Endodermal cell (in vitro differentiated cells): ENCODE data around the gene PDCD10. TPM values are rescaled to one million over a fixed set of nuclear protein-coding genes. Genes with fewer than 3 reads are reported as not detected.
A peak's percentile ranks its signal among the peaks of the same experiment; 100 is the strongest.

ENCODE experiments used
- DNase-seq: peaks from one replicate; pipeline ENCODE4 v3.0.0-alpha.2; 2017
- H3K27ac ChIP-seq: 2 replicates; pipeline ENCODE4 v1.5.1; 2013; ENCODE audit warnings: mild to moderate bottlenecking, low read depth, low read length, moderate library complexity
- H3K27me3 ChIP-seq: 2 replicates; pipeline ENCODE4 v1.6.1; 2013; ENCODE audit warnings: mild to moderate bottlenecking, low read length, moderate library complexity; ENCODE audit not compliant: insufficient read depth, control insufficient read depth, poor library complexity, severe bottlenecking
- H3K36me3 ChIP-seq: 2 replicates; pipeline ENCODE4 v1.7.0; 2013; ENCODE audit warnings: mild to moderate bottlenecking, low read length, moderate library complexity; ENCODE audit not compliant: control insufficient read depth, insufficient read depth
- H3K4me1 ChIP-seq: one replicate; pipeline ENCODE4 v1.7.0; 2013; ENCODE audit warnings: low read length; ENCODE audit not compliant: control insufficient read depth, insufficient read depth
- H3K4me3 ChIP-seq: 2 replicates; pipeline ENCODE4 v1.5.1; 2013; ENCODE audit warnings: mild to moderate bottlenecking, low read length, moderate library complexity
- H3K9ac ChIP-seq: 2 replicates; pipeline ENCODE4 v1.6.1; 2013; ENCODE audit warnings: mild to moderate bottlenecking, low read length, moderate library complexity; ENCODE audit not compliant: poor library complexity, severe bottlenecking; ENCODE audit errors: extremely low read depth
- H3K9me3 ChIP-seq: 2 replicates; pipeline ENCODE4 v1.6.1; 2013; ENCODE audit warnings: mild to moderate bottlenecking, low read length, moderate library complexity; ENCODE audit not compliant: control insufficient read depth
- H3K27ac Mint-ChIP-seq: 2 replicates; pipeline ENCODE4 v1.8.0; 2020; ENCODE audit warnings: mixed read lengths
- H3K27me3 Mint-ChIP-seq: 2 replicates; pipeline ENCODE4 v1.8.0; 2021; ENCODE audit warnings: mild to moderate bottlenecking, mixed read lengths; ENCODE audit not compliant: insufficient read depth
- H3K36me3 Mint-ChIP-seq: 2 replicates; pipeline ENCODE4 v1.8.0; 2020; ENCODE audit warnings: low read depth, mixed read lengths
- H3K4me1 Mint-ChIP-seq: 2 replicates; pipeline ENCODE4 v1.8.0; 2020; ENCODE audit warnings: mixed read lengths
- H3K4me3 Mint-ChIP-seq: 2 replicates; pipeline ENCODE4 v1.8.0; 2020; ENCODE audit warnings: mild to moderate bottlenecking, moderate library complexity, mixed read lengths
- H3K9me3 Mint-ChIP-seq: 2 replicates; pipeline ENCODE4 v1.8.0; 2020; ENCODE audit warnings: mild to moderate bottlenecking, mixed read lengths
- CTCF ChIP-seq: fragments of 200-600 bp; sonication (generic); conservative IDR thresholded peaks from 2 replicates; pipeline ENCODE4 v1.5.0; 2021; ENCODE audit warnings: antibody characterized with exemption, mild to moderate bottlenecking
- WGBS, 2 experiments: methylation state at CpG; one replicate each; pipeline versions ENCODE4 v1.1.5 to v1.1.7; 2013; ENCODE audit warnings: missing lambda C conversion rate in 2 of 2, mixed read lengths in 1 of 2; ENCODE audit not compliant: insufficient coverage in 1 of 2, insufficient read length in 1 of 2; 5-methylcytosine and 5-hydroxymethylcytosine counted together
- total RNA-seq, 2 donors: library from RNA; stranded (reverse); fragmentation: NEBNext Ultra II Directional in 1 of 2; extraction: Animal tissue kit (Norgen Biotek cat#: 25700) in 1 of 2; gene quantifications; 2 replicates in 1 of 2; 3 replicates in 1 of 2; pipeline ENCODE4 v1.2.1, GENCODE V29; 2021

The PDCD10 gene
- total RNA-seq, 2 donors from 2014 or later: 75.2 to 84.8 TPM

- Mint-ChIP-seq H3K4me1 (peaks cover 10% of the 10 kb centered on the region), H3K9me3 (peaks cover 4% of the 10 kb centered on the region), H3K36me3 (peaks cover 11% of the 10 kb centered on the region), H3K4me3 (no peak overlapping the region), H3K27ac (no peak overlapping the region), H3K27me3 (no peaks in the 10 kb centered on the region)
- WGBS, 2 experiments: 82 to 100% methylated on average over 1 of the region's 1 CpG
- H3K4me3 ChIP-seq: no peak overlapping the region
- no peaks in the 10 kb centered on the region for H3K27me3 ChIP-seq
- H3K9me3 ChIP-seq: peaks cover 13% of the 10 kb centered on the region
- no peak overlapping the region for H3K27ac ChIP-seq
- no peak for TF ChIP-seq CTCF
- no peak for DNase-seq
- H3K36me3 ChIP-seq: peaks cover 12% of the 10 kb centered on the region
- no peak overlapping the region for H3K9ac ChIP-seq
- H3K4me1 ChIP-seq: peaks cover 5% of the 10 kb centered on the region
These were observed 66.0 kb downstream of the PDCD10 start for GRCh38 chr3:167668651-167669050.

GRCh38 chr3:167666563-167666962 is 68.1 kb downstream of the PDCD10 start:
- H3K27me3 ChIP-seq: no peaks in the 10 kb centered on the region
- Mint-ChIP-seq H3K9me3 (no peaks in the 10 kb centered on the region), H3K4me1 (peaks cover under 1% of the 10 kb centered on the region), H3K36me3 (no peaks in the 10 kb centered on the region), H3K4me3 (no peak overlapping the region), H3K27ac (no peak overlapping the region), H3K27me3 (no peaks in the 10 kb centered on the region)
- no peaks in the 10 kb centered on the region for H3K9me3 ChIP-seq
- no peak overlapping the region for H3K9ac ChIP-seq
- TF ChIP-seq CTCF: no peak
- H3K4me1 ChIP-seq: peaks cover 2% of the 10 kb centered on the region
- H3K36me3 ChIP-seq: no peaks in the 10 kb centered on the region
- H3K4me3 ChIP-seq: no peak overlapping the region
- WGBS, 2 experiments: 88 to 90% methylated on average over 1 to 2 of the region's 2 CpGs
- DNase-seq: no peak
- peak overlapping the region; percentile 9 for H3K27ac ChIP-seq

GRCh38 chr3:167662919-167663400 is 71.7 kb downstream of the PDCD10 start:
- Histone ChIP-seq H3K4me3 (no peak overlapping the region), H3K27me3 (no peaks in the 10 kb centered on the region), H3K36me3 (no peaks in the 10 kb centered on the region), H3K9me3 (no peaks in the 10 kb centered on the region), H3K4me1 (peaks cover 5% of the 10 kb centered on the region), H3K27ac (no peak overlapping the region), H3K9ac (no peak overlapping the region)
- 95 to 100% methylated on average over 4 to 5 of the region's 5 CpGs for WGBS, 2 experiments
- no peaks in the 10 kb centered on the region for H3K9me3 Mint-ChIP-seq
- no peak overlapping the region for H3K4me3 Mint-ChIP-seq
- H3K27ac Mint-ChIP-seq: no peak overlapping the region
- H3K36me3 Mint-ChIP-seq: no peaks in the 10 kb centered on the region
- no peak for TF ChIP-seq CTCF
- no peaks in the 10 kb centered on the region for H3K27me3 Mint-ChIP-seq
- DNase-seq: no peak
- peaks cover 2% of the 10 kb centered on the region for H3K4me1 Mint-ChIP-seq
